ENCODE measurements around the gene C12orf57.
A peak's percentile ranks its signal among the peaks of the same experiment; 100 is the strongest.

C12orf57 gene

GRCh38 chr12:6919588-6919987 lies 24.2 kb upstream of the C12orf57 start:
- no peak for DNase-seq

- DNase-seq = no peak
These were observed 22.3 kb upstream of the C12orf57 start for GRCh38 chr12:6921539-6921938.

- no peak for DNase-seq
These were observed 21.6 kb upstream of the C12orf57 start for GRCh38 chr12:6921996-6922946.

- DNase-seq = no peak
These were observed 20.7 kb upstream of the C12orf57 start for GRCh38 chr12:6923003-6923732.

- no peak for DNase-seq
These were observed 20.0 kb upstream of the C12orf57 start for GRCh38 chr12:6923851-6924250.

- DNase-seq = no peak
These were observed 18.6 kb upstream of the C12orf57 start for GRCh38 chr12:6925239-6925539.

GRCh38 chr12:6925540-6926279 lies 18.1 kb upstream of the C12orf57 start:
- no peak for DNase-seq

GRCh38 chr12:6927379-6928021 lies 16.3 kb upstream of the C12orf57 start, which contains the start of gene ATN1:
Gene ATN1, plus strand, starts transcription at chr12:6927959. Its CDS starts 6,043 bp downstream, at chr12:6934002.
- peak; percentile 69 for DNase-seq

- DNase-seq = peak; percentile 32
These were observed 15.7 kb upstream of the C12orf57 start for GRCh38 chr12:6928022-6928702.

GRCh38 chr12:6928703-6929407 lies 15.0 kb upstream of the C12orf57 start:
- peak; percentile 36 for DNase-seq

- peak; percentile 65 for DNase-seq
These were observed 14.1 kb upstream of the C12orf57 start for GRCh38 chr12:6929466-6930452.

GRCh38 chr12:6932766-6933165 lies 11.1 kb upstream of the C12orf57 start:
- no peak for DNase-seq

- no peak for DNase-seq
These were observed 9.7 kb upstream of the C12orf57 start for GRCh38 chr12:6934110-6934509.

- DNase-seq = no peak
These were observed 8.2 kb upstream of the C12orf57 start for GRCh38 chr12:6935371-6936193.

GRCh38 chr12:6936194-6936635 lies 7.6 kb upstream of the C12orf57 start:
- DNase-seq = no peak

- DNase-seq = peak; percentile 57
These were observed 7.0 kb upstream of the C12orf57 start for GRCh38 chr12:6936636-6937480.

GRCh38 chr12:6937481-6938352 lies 6.1 kb upstream of the C12orf57 start:
- peak; percentile 98 for DNase-seq

Data from hematopoietic multipotent progenitor cell treated with erythropoietin and hydrocortisone succinate and interleukin-3 and kit ligand, for 6 days (in vitro differentiated cells).